ENCODE data around the gene TSR3. TPM values are rescaled to one million over a fixed set of nuclear protein-coding genes. Genes with fewer than 3 reads are reported as not detected.

The TSR3 gene
- total and polyA plus RNA-seq, 11 donors, result 46.3 to 108 (median 60.0) TPM

DNA sequence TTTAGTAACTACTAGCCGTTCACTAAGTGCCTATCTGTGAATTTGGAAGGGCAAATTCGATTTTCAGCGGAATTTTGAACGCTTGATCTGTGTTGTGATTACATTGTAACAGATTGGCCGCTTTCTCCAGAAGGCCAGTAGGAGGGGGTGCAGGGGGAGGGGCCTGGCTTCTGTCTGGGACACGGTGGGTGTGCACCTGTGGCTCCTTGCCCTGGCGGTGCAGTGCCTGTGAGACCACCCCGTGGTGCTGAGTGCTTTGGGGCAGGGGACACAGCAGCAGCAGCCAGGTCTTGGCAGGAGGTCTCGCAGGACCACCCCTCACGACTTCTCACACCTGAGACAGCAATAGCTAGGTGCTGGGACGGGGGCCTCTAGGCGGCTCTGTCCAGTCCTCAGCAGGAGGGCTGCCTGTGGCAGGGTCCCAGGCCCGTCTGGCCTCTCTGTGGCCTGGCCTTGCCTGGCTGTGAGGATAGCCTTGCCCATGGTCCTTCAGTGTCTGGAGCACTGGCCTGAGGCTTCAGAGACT lies 40.4 kb downstream of the TSR3 start:
- no peaks in the 10 kb centered on the region for H3K27me3 ChIP-seq
- H3K27ac ChIP-seq, result peak overlapping the region in 11 of 12 donors; percentile 66 to 97 (median 81)
- peak in 1 of 4 donors; percentile 0 for ATAC-seq
- H3K36me3 ChIP-seq, result peaks cover 0 to 41% (median 26%) of the 10 kb centered on the region in 9 donors
- H3K4me1 ChIP-seq, result peaks cover 8 to 45% (median 35%) of the 10 kb centered on the region in 12 donors
- WGBS, 4 donors, result 8 to 17% (median 14%) methylated on average over 12 to 13 of the region's 13 CpGs
- intact Hi-C loops (cut with DNase I), result loop anchor here in 2 of 10 donors (2.0 to 5.0 kb wide), 2 partner anchors 40 to 471 kb away; partner anchors contain the start of genes GNPTG (in 2 of the 2), TSR3 (in 2 of the 2), NUBP2 (in 1 of the 2) and SPSB3 (in 1 of the 2)
- H3K4me3 ChIP-seq, result peak overlapping the region in 11 of 12 donors; percentile 79 to 98 (median 84)
- TF ChIP-seq POLR2A (IDR thresholded peaks at IDR 0.05), result no peak
- TF ChIP-seq, protein P1, sequence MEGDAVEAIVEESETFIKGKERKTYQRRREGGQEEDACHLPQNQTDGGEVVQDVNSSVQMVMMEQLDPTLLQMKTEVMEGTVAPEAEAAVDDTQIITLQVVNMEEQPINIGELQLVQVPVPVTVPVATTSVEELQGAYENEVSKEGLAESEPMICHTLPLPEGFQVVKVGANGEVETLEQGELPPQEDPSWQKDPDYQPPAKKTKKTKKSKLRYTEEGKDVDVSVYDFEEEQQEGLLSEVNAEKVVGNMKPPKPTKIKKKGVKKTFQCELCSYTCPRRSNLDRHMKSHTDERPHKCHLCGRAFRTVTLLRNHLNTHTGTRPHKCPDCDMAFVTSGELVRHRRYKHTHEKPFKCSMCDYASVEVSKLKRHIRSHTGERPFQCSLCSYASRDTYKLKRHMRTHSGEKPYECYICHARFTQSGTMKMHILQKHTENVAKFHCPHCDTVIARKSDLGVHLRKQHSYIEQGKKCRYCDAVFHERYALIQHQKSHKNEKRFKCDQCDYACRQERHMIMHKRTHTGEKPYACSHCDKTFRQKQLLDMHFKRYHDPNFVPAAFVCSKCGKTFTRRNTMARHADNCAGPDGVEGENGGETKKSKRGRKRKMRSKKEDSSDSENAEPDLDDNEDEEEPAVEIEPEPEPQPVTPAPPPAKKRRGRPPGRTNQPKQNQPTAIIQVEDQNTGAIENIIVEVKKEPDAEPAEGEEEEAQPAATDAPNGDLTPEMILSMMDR (IDR thresholded peaks at IDR 0.05), result no peak
- no peaks in the 10 kb centered on the region for H3K9me3 ChIP-seq
- no peak for DNase-seq

DNA sequence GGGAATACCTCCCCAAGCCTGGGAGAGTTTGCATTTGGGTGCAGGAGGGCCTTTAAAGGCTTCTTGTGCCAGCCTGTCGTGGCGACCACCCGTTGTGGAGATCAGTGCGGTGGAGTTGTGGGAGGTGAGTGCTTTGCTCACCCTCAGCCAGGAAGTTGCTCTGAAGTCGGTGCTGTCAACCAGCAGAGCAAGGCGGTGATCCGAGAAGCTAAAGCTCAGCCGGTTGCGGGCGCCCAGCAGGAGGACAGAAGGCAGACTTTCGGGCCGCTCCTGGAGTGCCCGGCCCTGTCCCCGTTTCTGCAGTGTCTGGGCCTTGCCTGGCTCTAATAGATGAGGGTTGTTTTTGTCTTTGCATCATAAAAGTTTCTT lies 40.9 kb downstream of the TSR3 start:
- H3K4me3 ChIP-seq, result peak overlapping the region; percentile 79 to 98 (median 84)
- 0 to 4% (median 2%) methylated on average over 4 to 14 of the region's 14 CpGs for WGBS, 4 donors
- peaks cover 0 to 36% (median 21%) of the 10 kb centered on the region in 9 donors for H3K36me3 ChIP-seq
- no peaks in the 10 kb centered on the region for H3K27me3 ChIP-seq
- ATAC-seq (no peak), DNase-seq (no peak)
- intact Hi-C loops (cut with DNase I), result loop anchor here in 2 of 10 donors (2.0 to 5.0 kb wide), 2 partner anchors 40 to 471 kb away; partner anchors contain the start of genes GNPTG (in 2 of the 2), TSR3 (in 2 of the 2), NUBP2 (in 1 of the 2) and SPSB3 (in 1 of the 2)
- peaks cover 8 to 45% (median 35%) of the 10 kb centered on the region in 12 donors for H3K4me1 ChIP-seq
- TF ChIP-seq, protein P1 (IDR thresholded peaks at IDR 0.05), result no peak
- TF ChIP-seq POLR2A (IDR thresholded peaks at IDR 0.05), result no peak
- no peaks in the 10 kb centered on the region for H3K9me3 ChIP-seq
- H3K27ac ChIP-seq, result peak overlapping the region in 11 of 12 donors; percentile 66 to 97 (median 83)

DNA sequence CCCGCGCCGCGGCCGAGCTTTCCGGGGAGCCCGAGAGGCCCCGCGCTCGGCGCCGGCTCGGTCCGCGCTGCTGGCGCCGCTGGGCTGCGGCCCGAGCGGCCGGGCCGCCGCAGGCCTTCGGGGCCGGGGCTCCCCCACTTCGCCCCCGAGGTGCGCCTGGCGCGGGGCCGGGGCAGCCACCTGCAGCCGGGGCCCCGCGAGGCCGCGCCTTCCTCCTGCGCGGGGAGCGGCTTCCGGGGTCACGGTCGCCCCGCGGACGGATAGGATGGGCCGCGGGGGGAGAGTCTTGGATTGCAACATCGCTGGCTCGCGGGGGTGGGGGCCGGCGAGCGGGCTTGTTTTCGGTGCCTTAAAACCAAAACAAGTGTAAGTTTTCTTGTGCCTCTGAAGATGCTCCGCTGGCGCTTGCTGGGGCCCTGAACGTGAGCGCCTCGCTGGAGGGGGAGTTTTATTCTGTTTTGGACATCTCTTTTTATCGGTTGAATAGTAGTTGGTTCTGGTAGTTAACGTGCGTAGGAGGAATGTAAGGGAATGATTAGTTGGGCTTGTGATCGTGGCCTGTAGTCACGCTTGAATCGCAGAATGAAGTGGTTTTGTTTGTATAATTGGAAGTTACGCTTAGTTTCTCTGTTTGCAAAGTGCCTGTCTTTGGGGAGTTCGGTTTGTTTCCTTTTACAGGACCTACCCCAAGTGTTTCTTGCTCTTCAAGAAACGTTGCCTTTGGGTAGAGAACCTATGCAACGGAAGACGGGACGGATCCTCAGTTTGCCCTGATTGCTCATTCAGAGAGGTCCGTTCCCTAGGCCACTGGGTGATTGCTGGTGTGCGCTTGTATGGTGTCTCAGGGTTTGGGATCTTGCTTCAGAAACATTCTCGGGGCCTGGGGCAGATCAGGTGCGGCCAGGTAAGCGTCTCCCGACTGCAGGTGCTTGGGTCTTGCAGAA lies 41.5 kb downstream of the TSR3 start:
- peak; percentile 49 to 76 (median 62) for DNase-seq
- ATAC-seq, result no peak
- intact Hi-C loops (cut with DNase I), result loop anchor here in 6 of 10 donors (2.0 to 10.0 kb wide), 8 partner anchors 37 to 472 kb away; partner anchors contain the start of genes GNPTG (in 3 of the 6), TSR3 (in 3 of the 6), UNKL (in 3 of the 6) and MAPK8IP3 (in 1 of the 6)
- TF ChIP-seq, protein P1 (IDR thresholded peaks at IDR 0.05), result no peak
- TF ChIP-seq POLR2A (IDR thresholded peaks at IDR 0.05), result no peak
- H3K27me3 ChIP-seq, result no peaks in the 10 kb centered on the region
- peaks cover 0 to 30% (median 15%) of the 10 kb centered on the region in 9 donors for H3K36me3 ChIP-seq
- peak overlapping the region in 11 of 12 donors; percentile 75 to 100 (median 86) for H3K27ac ChIP-seq
- H3K9me3 ChIP-seq, result no peaks in the 10 kb centered on the region
- H3K4me1 ChIP-seq, result peaks cover 8 to 45% (median 35%) of the 10 kb centered on the region in 12 donors
- 1 to 3% (median 1%) methylated on average over 21 to 77 of the region's 77 CpGs for WGBS, 4 donors
- H3K4me3 ChIP-seq, result peak overlapping the region; percentile 79 to 98 (median 84)

Measured in heart left ventricle (tissue), 16 donors.